Mononuclear cell (primary cell): ENCODE data around the gene TJP3. TPM values are rescaled to one million over a fixed set of nuclear protein-coding genes. Genes with fewer than 3 reads are reported as not detected.

Experiments used
- H3K27me3 ChIP-seq: 2 replicates; pipeline ENCODE4 v1.6.0; 2011; ENCODE audit warnings: low read length, control low read depth; ENCODE audit not compliant: insufficient read depth
- H3K4me1 ChIP-seq: 2 replicates; pipeline ENCODE4 v1.5.1; 2011; ENCODE audit warnings: mild to moderate bottlenecking, low read length, control low read depth; ENCODE audit not compliant: insufficient read depth
- H3K4me3 ChIP-seq: 2 replicates; pipeline ENCODE4 v1.5.1; 2011; ENCODE audit warnings: mild to moderate bottlenecking, low read length, moderate library complexity
- H3K9me3 ChIP-seq: 2 replicates; pipeline ENCODE4 v1.5.1; 2011; ENCODE audit warnings: low read depth, mild to moderate bottlenecking, control low read depth, low read length
- total RNA-seq: library from RNA; depleted of rRNA; stranded (reverse); fragments of >200 nt; gene quantifications from one replicate; pipeline ENCODE4 v1.2.3, GENCODE V29; 2012

The TJP3 gene
- total RNA-seq, 1 donor: 5.7 TPM

DNA sequence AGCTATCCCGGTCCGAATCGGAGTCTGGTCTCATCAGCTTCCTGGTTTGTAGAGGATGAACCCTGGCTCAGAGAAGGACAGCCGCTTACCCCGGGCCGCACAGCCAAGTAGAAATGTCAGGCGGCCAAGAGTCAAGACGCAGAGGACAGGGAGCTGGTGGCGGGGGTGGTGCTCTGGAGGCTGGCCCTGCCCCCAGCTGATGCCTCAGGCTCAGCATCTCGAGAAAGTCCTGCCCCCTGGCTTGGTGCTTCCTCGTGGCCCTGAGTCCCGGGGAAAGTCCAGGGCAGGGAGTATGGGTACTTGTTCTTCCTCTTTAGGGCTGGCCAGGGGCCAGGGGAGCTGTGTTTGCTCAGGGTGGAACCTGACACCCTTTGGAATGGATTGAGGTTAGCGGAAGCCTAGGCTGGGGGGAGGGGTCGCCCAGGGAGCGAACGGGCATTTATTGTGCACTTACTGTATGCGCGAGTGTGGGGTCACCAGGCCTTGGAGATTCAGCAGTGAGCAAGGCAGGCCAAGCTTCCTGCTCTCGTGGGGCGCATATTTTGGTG is 2.2 kb downstream of the TJP3 start:
- Histone ChIP-seq H3K4me1 (no peaks in the 10 kb centered on the region), H3K4me3 (no peak overlapping the region), H3K9me3 (no peaks in the 10 kb centered on the region), H3K27me3 (peaks cover 3% of the 10 kb centered on the region)

GRCh38 chr19:3712663-3713611 is 4.8 kb downstream of the TJP3 start:
- no peaks in the 10 kb centered on the region for H3K4me1 ChIP-seq
- no peak overlapping the region for H3K4me3 ChIP-seq

GRCh38 chr19:3716147-3716668 is 8.0 kb downstream of the TJP3 start:
- Histone ChIP-seq H3K4me1 (peaks cover 6% of the 10 kb centered on the region), H3K27me3 (peaks cover 12% of the 10 kb centered on the region), H3K4me3 (no peak overlapping the region), H3K9me3 (no peaks in the 10 kb centered on the region)

More at GRCh38 chr19:3712663-3713611, 4.8 kb downstream of the TJP3 start:
- Histone ChIP-seq H3K27me3 (peaks cover under 1% of the 10 kb centered on the region), H3K9me3 (no peaks in the 10 kb centered on the region)

GRCh38 chr19:3719868-3720267 is 11.7 kb downstream of the TJP3 start:
- Histone ChIP-seq H3K9me3 (no peaks in the 10 kb centered on the region), H3K4me1 (peaks cover 10% of the 10 kb centered on the region), H3K27me3 (peaks cover 24% of the 10 kb centered on the region), H3K4me3 (no peak overlapping the region)

DNA sequence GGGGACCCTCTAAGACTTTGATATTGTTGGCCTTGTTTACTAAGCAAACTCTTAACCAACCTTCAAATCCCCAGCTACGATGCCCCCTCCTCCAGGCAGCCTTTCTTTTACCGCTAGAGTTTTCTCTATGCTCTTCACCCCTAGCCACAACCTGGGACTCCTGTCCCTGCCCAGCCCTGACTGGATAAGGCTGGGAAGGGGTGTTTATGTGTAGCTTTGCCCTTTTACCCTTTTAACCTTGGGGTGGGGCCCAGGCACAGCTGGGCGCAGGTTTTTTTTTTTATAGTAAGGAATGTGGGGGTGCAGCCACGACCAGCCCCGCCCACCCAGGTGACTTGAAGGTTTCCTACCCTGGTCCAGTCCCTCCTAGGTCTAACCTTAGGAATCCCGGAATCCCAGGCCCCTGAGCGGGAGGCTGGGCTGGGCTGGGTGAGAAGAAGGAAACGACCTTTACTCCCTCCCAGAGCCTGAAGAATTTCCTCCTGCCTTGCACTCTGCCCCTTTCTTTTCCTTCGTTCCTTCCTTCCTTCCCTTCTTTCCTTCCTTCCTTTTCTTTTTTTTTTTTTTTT is 12.2 kb downstream of the TJP3 start:
- H3K27me3 ChIP-seq: peaks cover 24% of the 10 kb centered on the region
- H3K9me3 ChIP-seq: no peaks in the 10 kb centered on the region
- H3K4me3 ChIP-seq: no peak overlapping the region
- peaks cover 10% of the 10 kb centered on the region for H3K4me1 ChIP-seq

GRCh38 chr19:3721131-3721886 is 13.1 kb downstream of the TJP3 start:
- Histone ChIP-seq H3K4me1 (peaks cover 10% of the 10 kb centered on the region), H3K9me3 (no peaks in the 10 kb centered on the region), H3K4me3 (peak overlapping the region; percentile 15), H3K27me3 (peaks cover 24% of the 10 kb centered on the region)

- peaks cover 10% of the 10 kb centered on the region for H3K4me1 ChIP-seq
- peaks cover 24% of the 10 kb centered on the region for H3K27me3 ChIP-seq
- H3K4me3 ChIP-seq: peak overlapping the region; percentile 15
- H3K9me3 ChIP-seq: no peaks in the 10 kb centered on the region
These were observed 13.8 kb downstream of the TJP3 start for GRCh38 chr19:3721887-3722442.

DNA sequence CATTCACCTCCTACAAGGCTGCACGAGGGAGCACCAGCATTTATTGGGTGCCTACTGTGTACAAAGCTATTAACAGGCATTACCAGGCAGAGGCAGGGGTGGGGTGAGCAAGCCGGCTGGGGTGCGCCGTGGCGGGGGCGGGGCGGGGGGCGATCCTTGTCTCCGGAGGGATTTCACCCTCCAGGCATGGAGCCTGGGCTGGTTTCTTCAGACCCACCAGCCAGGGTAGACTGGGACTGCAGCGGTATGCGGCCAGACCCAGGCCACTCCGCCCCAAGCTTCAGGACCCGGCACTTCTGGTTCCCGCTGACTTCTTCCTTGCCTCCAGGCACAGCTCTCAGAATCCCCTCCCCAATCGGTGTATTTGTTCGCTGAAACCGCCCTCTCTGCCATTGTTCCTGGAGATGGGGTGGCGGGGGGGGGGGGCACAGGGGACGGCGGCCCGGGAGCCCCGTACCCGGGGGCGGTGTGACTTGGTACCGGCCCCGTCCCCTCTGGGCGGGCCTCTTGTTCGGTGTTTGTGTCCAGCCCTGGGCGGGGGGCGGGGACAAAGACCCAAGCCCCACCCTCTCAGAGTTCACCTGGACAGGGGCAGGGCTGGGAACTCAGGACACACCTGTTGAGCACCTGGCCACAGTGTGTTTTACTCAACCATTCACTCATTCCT is 14.4 kb downstream of the TJP3 start:
- Histone ChIP-seq H3K27me3 (peaks cover 24% of the 10 kb centered on the region), H3K9me3 (no peaks in the 10 kb centered on the region), H3K4me1 (peaks cover 10% of the 10 kb centered on the region), H3K4me3 (no peak overlapping the region)

GRCh38 chr19:3723110-3723488 is 14.9 kb downstream of the TJP3 start:
- Histone ChIP-seq H3K4me1 (peaks cover 10% of the 10 kb centered on the region), H3K27me3 (peaks cover 24% of the 10 kb centered on the region), H3K4me3 (no peak overlapping the region), H3K9me3 (no peaks in the 10 kb centered on the region)

DNA sequence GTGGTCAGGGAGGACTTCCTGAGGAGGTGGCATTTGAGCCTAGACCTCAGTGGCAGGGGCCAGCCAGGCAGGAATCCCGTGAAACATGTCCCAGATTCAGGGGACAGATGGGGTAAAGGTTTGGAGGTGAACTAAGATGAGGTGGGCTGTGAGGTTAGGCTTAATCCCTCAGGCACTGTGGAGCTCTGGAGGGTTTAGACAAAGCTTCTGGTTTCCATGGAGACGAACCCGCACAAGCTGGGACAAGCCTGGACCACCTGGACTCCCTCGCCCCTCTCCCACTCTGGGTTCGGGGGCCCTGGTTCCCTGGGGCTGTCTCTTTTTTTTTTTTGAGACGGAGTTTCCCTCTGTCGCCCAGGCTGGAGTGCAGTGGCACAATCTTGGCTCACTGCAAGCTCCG is 15.7 kb downstream of the TJP3 start:
- Histone ChIP-seq H3K4me1 (peaks cover 10% of the 10 kb centered on the region), H3K9me3 (no peaks in the 10 kb centered on the region), H3K27me3 (peaks cover 24% of the 10 kb centered on the region), H3K4me3 (no peak overlapping the region)

- H3K27me3 ChIP-seq: peaks cover 20% of the 10 kb centered on the region
- H3K4me1 ChIP-seq: peaks cover 10% of the 10 kb centered on the region
- no peaks in the 10 kb centered on the region for H3K9me3 ChIP-seq
- no peak overlapping the region for H3K4me3 ChIP-seq
These were observed 16.9 kb downstream of the TJP3 start for GRCh38 chr19:3725121-3725520.

- H3K4me1 ChIP-seq: peaks cover 9% of the 10 kb centered on the region
- peaks cover 14% of the 10 kb centered on the region for H3K27me3 ChIP-seq
- H3K9me3 ChIP-seq: no peaks in the 10 kb centered on the region
- H3K4me3 ChIP-seq: no peak overlapping the region
These were observed 17.6 kb downstream of the TJP3 start for GRCh38 chr19:3725640-3726310.

DNA sequence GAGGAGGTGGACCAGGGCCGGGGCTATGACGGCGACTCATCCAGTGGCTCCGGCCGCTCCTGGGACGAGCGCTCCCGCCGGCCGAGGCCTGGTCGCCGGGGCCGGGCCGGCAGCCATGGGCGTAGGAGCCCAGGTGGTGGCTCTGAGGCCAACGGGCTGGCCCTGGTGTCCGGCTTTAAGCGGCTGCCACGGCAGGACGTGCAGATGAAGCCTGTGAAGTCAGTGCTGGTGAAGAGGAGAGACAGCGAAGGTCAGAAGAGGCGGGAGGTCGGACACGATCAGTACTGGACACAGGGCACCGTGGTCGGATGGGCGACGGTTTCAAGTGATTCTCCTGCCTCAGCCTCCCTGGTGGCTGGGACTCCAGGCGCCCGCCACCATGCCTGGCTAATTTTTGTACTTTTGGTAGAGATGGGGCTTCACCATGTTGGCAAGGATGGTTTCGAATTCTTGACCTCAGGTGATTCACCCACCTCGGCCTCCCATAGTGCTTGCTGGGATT is 22.3 kb downstream of the TJP3 start:
- Histone ChIP-seq H3K27me3 (no peaks in the 10 kb centered on the region), H3K9me3 (no peaks in the 10 kb centered on the region), H3K4me3 (no peak overlapping the region), H3K4me1 (no peaks in the 10 kb centered on the region)
